ENCODE measurements around the gene NSF.
A peak's percentile ranks its signal among the peaks of the same experiment; 100 is the strongest.

Gene NSF

GRCh38 chr17:46773221-46773605, 182.7 kb downstream of the NSF start:
- no peak for TF ChIP-seq EZH2phosphoT487 (IDR thresholded peaks at IDR 0.05; ENCODE audit: low read depth)
- TF ChIP-seq CTCF (IDR thresholded peaks at IDR 0.05; ENCODE audit: low read depth, low read length), result no peak
- Histone ChIP-seq H3K27me3 (ENCODE audit: low read depth, low read length) (peaks cover 8% of the 10 kb centered on the region; the same call in 1 of the 2 replicates), H3K9me3 (ENCODE audit: insufficient read depth, low read length) (no peaks in the 10 kb centered on the region), H3K27ac (ENCODE audit: low read length) (no peak overlapping the region), H2AFZ (ENCODE audit: low read depth, low read length) (no peak overlapping the region), H3K79me2 (ENCODE audit: low read length) (peaks cover 7% of the 10 kb centered on the region), H3K4me2 (ENCODE audit: low read length) (peak overlapping the region; percentile 97), H3K36me3 (replicated peaks; ENCODE audit: low read depth, low read length) (peaks cover 2% of the 10 kb centered on the region), H3K4me3 (ENCODE audit: low read length) (no peak overlapping the region), H3K4me1 (ENCODE audit: low read length) (peaks cover 20% of the 10 kb centered on the region), H3K9ac (ENCODE audit: low read length) (no peak overlapping the region), H4K20me1 (ENCODE audit: insufficient read depth, low read length) (no peaks in the 10 kb centered on the region)

- Histone ChIP-seq H3K9ac (ENCODE audit: low read length) (no peak overlapping the region), H3K4me3 (ENCODE audit: low read length) (no peak overlapping the region), H3K27ac (ENCODE audit: low read length) (no peak overlapping the region), H3K9me3 (ENCODE audit: insufficient read depth, low read length) (no peaks in the 10 kb centered on the region), H3K4me1 (ENCODE audit: low read length) (peaks cover 20% of the 10 kb centered on the region), H3K36me3 (replicated peaks; ENCODE audit: low read depth, low read length) (peaks cover 2% of the 10 kb centered on the region), H3K27me3 (ENCODE audit: low read depth, low read length) (peaks cover 8% of the 10 kb centered on the region; the same call in 1 of the 2 replicates), H3K79me2 (ENCODE audit: low read length) (peaks cover 7% of the 10 kb centered on the region), H4K20me1 (ENCODE audit: insufficient read depth, low read length) (no peaks in the 10 kb centered on the region), H3K4me2 (ENCODE audit: low read length) (no peak overlapping the region), H2AFZ (ENCODE audit: low read depth, low read length) (no peak overlapping the region)
- TF ChIP-seq EZH2phosphoT487 (IDR thresholded peaks at IDR 0.05; ENCODE audit: low read depth) (no peak), CTCF (IDR thresholded peaks at IDR 0.05; ENCODE audit: low read depth, low read length) (no peak)
Measured at GRCh38 chr17:46773676-46774075, 183.2 kb downstream of the NSF start.

GRCh38 chr17:46774108-46774737, 183.8 kb downstream of the NSF start:
- H3K4me1 ChIP-seq (ENCODE audit: low read length), result peaks cover 20% of the 10 kb centered on the region
- no peak overlapping the region for H3K27ac ChIP-seq (ENCODE audit: low read length)
- H3K4me2 ChIP-seq (ENCODE audit: low read length), result no peak overlapping the region
- H3K79me2 ChIP-seq (ENCODE audit: low read length), result peaks cover 7% of the 10 kb centered on the region
- TF ChIP-seq CTCF (IDR thresholded peaks at IDR 0.05; ENCODE audit: low read depth, low read length), result no peak
- TF ChIP-seq EZH2phosphoT487 (IDR thresholded peaks at IDR 0.05; ENCODE audit: low read depth), result no peak
- H4K20me1 ChIP-seq (ENCODE audit: insufficient read depth, low read length), result no peaks in the 10 kb centered on the region
- no peak overlapping the region for H3K9ac ChIP-seq (ENCODE audit: low read length)
- no peaks in the 10 kb centered on the region for H3K9me3 ChIP-seq (ENCODE audit: insufficient read depth, low read length)
- H2AFZ ChIP-seq (ENCODE audit: low read depth, low read length), result no peak overlapping the region
- peaks cover 8% of the 10 kb centered on the region; the same call in 1 of the 2 replicates for H3K27me3 ChIP-seq (ENCODE audit: low read depth, low read length)
- H3K36me3 ChIP-seq (replicated peaks; ENCODE audit: low read depth, low read length), result peaks cover 2% of the 10 kb centered on the region
- H3K4me3 ChIP-seq (ENCODE audit: low read length), result no peak overlapping the region

GRCh38 chr17:46776298-46777005, 186.0 kb downstream of the NSF start:
- TF ChIP-seq EZH2phosphoT487 (IDR thresholded peaks at IDR 0.05; ENCODE audit: low read depth) (no peak), CTCF (IDR thresholded peaks at IDR 0.05; ENCODE audit: low read depth, low read length) (no peak)
- H3K4me3 ChIP-seq (ENCODE audit: low read length), result no peak overlapping the region
- H3K4me2 ChIP-seq (ENCODE audit: low read length), result no peak overlapping the region
- peaks cover 12% of the 10 kb centered on the region for H3K4me1 ChIP-seq (ENCODE audit: low read length)
- H3K27me3 ChIP-seq (ENCODE audit: low read depth, low read length), result peaks cover 8% of the 10 kb centered on the region; the same call in 1 of the 2 replicates
- H4K20me1 ChIP-seq (ENCODE audit: insufficient read depth, low read length), result no peaks in the 10 kb centered on the region
- no peak overlapping the region for H3K9ac ChIP-seq (ENCODE audit: low read length)
- no peaks in the 10 kb centered on the region for H3K9me3 ChIP-seq (ENCODE audit: insufficient read depth, low read length)
- no peak overlapping the region for H2AFZ ChIP-seq (ENCODE audit: low read depth, low read length)
- no peaks in the 10 kb centered on the region for H3K36me3 ChIP-seq (replicated peaks; ENCODE audit: low read depth, low read length)
- H3K27ac ChIP-seq (ENCODE audit: low read length), result no peak overlapping the region
- H3K79me2 ChIP-seq (ENCODE audit: low read length), result no peaks in the 10 kb centered on the region

Data from OCI-LY3 (cell line).